ENCODE measurements around the gene SPTLC2.

- no peak for TF ChIP-seq GABPA (IDR thresholded peaks at IDR 0.05; ENCODE audit: borderline replicate concordance, insufficient read depth, low read length)
- no peak for TF ChIP-seq HDAC2 (IDR thresholded peaks at IDR 0.05; ENCODE audit: borderline replicate concordance in 1 of 2, low read depth in 2 of 2, low read length in 2 of 2)
- TF ChIP-seq CREB1 (IDR thresholded peaks at IDR 0.05) = no peak
- no peak for TF ChIP-seq CHD2 (IDR thresholded peaks at IDR 0.05; ENCODE audit: low read length)
- TF ChIP-seq POLR2AphosphoS5 (IDR thresholded peaks at IDR 0.05; ENCODE audit: low read depth, low read length) = no peak
- no peak for TF ChIP-seq SIRT6 (IDR thresholded peaks at IDR 0.05; ENCODE audit: low read length)
Observed at GRCh38 chr14:77547512-77548180, 68.8 kb downstream of the SPTLC2 start.
